Measurements from ENCODE around the gene NUMB.
"Not testable (repeated sequence)": the region's sequence is repeated elsewhere in the genome, so short reads cannot be mapped to it uniquely, and the experiment has no call there.

The NUMB gene

GRCh38 chr14:73349091-73349490 lies 109.3 kb downstream of the NUMB start:
- DNase-seq = not testable (repeated sequence)

GRCh38 chr14:73344319-73344718 lies 114.0 kb downstream of the NUMB start:
- DNase-seq = no peak

- DNase-seq = no peak
These were observed 115.7 kb downstream of the NUMB start for GRCh38 chr14:73342670-73343069.

- no peak for DNase-seq
These were observed 118.3 kb downstream of the NUMB start for GRCh38 chr14:73339846-73340595.

GRCh38 chr14:73339206-73339605 lies 119.1 kb downstream of the NUMB start:
- no peak for DNase-seq

GRCh38 chr14:73338551-73338950 lies 119.8 kb downstream of the NUMB start:
- no peak for DNase-seq

GRCh38 chr14:73333031-73333430 lies 125.3 kb downstream of the NUMB start:
- no peak for DNase-seq

GRCh38 chr14:73325630-73326299 lies 132.6 kb downstream of the NUMB start:
- DNase-seq = peak in 1 of 2 donors; percentile 34

GRCh38 chr14:73325063-73325462 lies 133.3 kb downstream of the NUMB start:
- DNase-seq = no peak

GRCh38 chr14:73324533-73324932 lies 133.8 kb downstream of the NUMB start:
- DNase-seq = no peak

- no peak for DNase-seq
These were observed 134.4 kb downstream of the NUMB start for GRCh38 chr14:73323896-73324399.

- DNase-seq = no peak
These were observed 145.2 kb downstream of the NUMB start for GRCh38 chr14:73313151-73313550.

- no peak for DNase-seq
These were observed 145.7 kb downstream of the NUMB start for GRCh38 chr14:73312687-73313086.

- no peak for DNase-seq
These were observed 146.7 kb downstream of the NUMB start for GRCh38 chr14:73311708-73312030.

GRCh38 chr14:73309207-73309606 lies 149.1 kb downstream of the NUMB start:
- DNase-seq = not testable (repeated sequence)

- DNase-seq = no peak
These were observed 151.1 kb downstream of the NUMB start for GRCh38 chr14:73307261-73307660.

GRCh38 chr14:73305499-73305898 lies 152.8 kb downstream of the NUMB start:
- no peak for DNase-seq

- peak in 1 of 2 donors; percentile 57 for DNase-seq
These were observed 163.0 kb downstream of the NUMB start for GRCh38 chr14:73295198-73295796.

GRCh38 chr14:73293782-73294781 lies 164.3 kb downstream of the NUMB start:
- no peak for DNase-seq

GRCh38 chr14:73290279-73290678 lies 168.1 kb downstream of the NUMB start:
- no peak for DNase-seq

- DNase-seq = no peak
These were observed 168.6 kb downstream of the NUMB start for GRCh38 chr14:73289729-73290128.

- no peak for DNase-seq
These were observed 169.0 kb downstream of the NUMB start for GRCh38 chr14:73289308-73289707.

GRCh38 chr14:73287071-73287470 lies 171.3 kb downstream of the NUMB start:
- no peak for DNase-seq

All from CD4-positive, alpha-beta T cell treated with Interleukin-4 for 1 hour (primary cell).